GM12878 (cell line): Measurements from ENCODE around the gene EPRS1. TPM values are rescaled to one million over a fixed set of nuclear protein-coding genes. Genes with fewer than 3 reads are reported as not detected.

ENCODE experiments used
- ATAC-seq: fragments of 200-7000 bp; cut with Tn5 transposase; 3 replicates; pipeline ENCODE4 v1.9.1; 2020; ENCODE audit warnings: mild to moderate bottlenecking, moderate library complexity
- BruUV-seq: library from RNA; stranded (reverse); fragments of 400-500 nt; replicated peaks from 2 replicates; lab custom pipeline; 2021; lab: Mats Ljungman, UMichigan
- CTCF ChIA-PET: fragments of 300-600 bp; sonication (Branson Sonifier 250); formaldehyde crosslinking; extraction: SDS; loops from one replicate; lab custom pipeline; 2021; ENCODE audit warnings: inconsistent platforms; lab: Yijun Ruan, JAX
- POLR2A ChIA-PET: fragments of 350-600 bp; formaldehyde crosslinking; extraction: SDS; loops from one replicate; lab custom pipeline; 2021; ENCODE audit warnings: inconsistent platforms; lab: Charles Lee
- RAD21 ChIA-PET: fragments of 300-600 bp; sonication (Branson Sonifier 250); formaldehyde crosslinking; loops from one replicate; lab custom pipeline; 2023; ENCODE audit warnings: antibody characterized with exemption; ENCODE audit not compliant: unreplicated experiment; lab: Charles Lee
- SMC1A ChIA-PET: fragments of 300-600 bp; sonication (Branson Sonifier 250); formaldehyde crosslinking; loops from one replicate; lab custom pipeline; 2023; ENCODE audit not compliant: unreplicated experiment, uncharacterized antibody; lab: Charles Lee
- DNase-seq: peaks from one replicate; pipeline ENCODE4 v3.0.0-alpha.2; 2011; ENCODE audit warnings: low read depth, low spot score
- FAIRE-seq: peaks from 3 replicates; lab custom pipeline; 2011; peaks lifted over from hg19 to GRCh38; lab: Jason Lieb, UNC
- H2AFZ ChIP-seq: 2 replicates; pipeline ENCODE4 v1.6.0; 2011; ENCODE audit warnings: low read depth, low read length, control low read depth; ENCODE audit not compliant: control insufficient read depth
- H3K27ac ChIP-seq: 2 replicates; pipeline ENCODE4 v1.5.1; 2011; ENCODE audit warnings: control low read depth; ENCODE audit not compliant: control insufficient read depth, insufficient read depth
- H3K27me3 ChIP-seq, 2 experiments: replicated peaks in 1 of 2; 2 replicates each; pipeline versions ENCODE4 v1.6.0 to v1.6.1; 2011; ENCODE audit warnings: low read length in 1 of 2; ENCODE audit not compliant: control insufficient read depth in 2 of 2, insufficient read depth in 2 of 2
- H3K36me3 ChIP-seq, 2 experiments: 2 replicates each; pipeline ENCODE4 v1.5.1; 2011; ENCODE audit warnings: low read length in 1 of 2; ENCODE audit not compliant: control insufficient read depth in 2 of 2, insufficient read depth in 2 of 2
- H3K4me1 ChIP-seq: 2 replicates; pipeline ENCODE4 v1.6.1; 2011; ENCODE audit warnings: mild to moderate bottlenecking, low read length, moderate library complexity, mixed read lengths; ENCODE audit not compliant: control insufficient read depth, insufficient read depth
- H3K4me2 ChIP-seq: 2 replicates; pipeline ENCODE4 v1.6.0; 2011; ENCODE audit warnings: control low read depth; ENCODE audit not compliant: control insufficient read depth, insufficient read depth
- H3K4me3 ChIP-seq: fragments of 200-600 bp; sonication (generic); 2 replicates; pipeline ENCODE4 v1.5.1; 2016
- H3K79me2 ChIP-seq: 2 replicates; pipeline ENCODE4 v1.6.0; 2011; ENCODE audit warnings: low read length; ENCODE audit not compliant: control insufficient read depth, insufficient read depth
- H3K9ac ChIP-seq: 2 replicates; pipeline ENCODE4 v1.8.0; 2011; ENCODE audit warnings: low read length, control low read depth, mixed read lengths; ENCODE audit not compliant: control insufficient read depth, insufficient read depth
- H3K9me3 ChIP-seq: replicated peaks from 3 replicates; pipeline ENCODE4 v1.5.1; 2011; ENCODE audit warnings: mild to moderate bottlenecking, low read length; ENCODE audit not compliant: control insufficient read depth, insufficient read depth
- H4K20me1 ChIP-seq: 2 replicates; pipeline ENCODE4 v1.6.0; 2011; ENCODE audit not compliant: control insufficient read depth, insufficient read depth
- BACH1 ChIP-seq: fragments of 450-650 bp; IDR thresholded peaks from 2 replicates; pipeline ENCODE4 v1.6.1; 2017; ENCODE audit warnings: mild to moderate bottlenecking, borderline replicate concordance
- CBFB ChIP-seq: IDR thresholded peaks from 2 replicates; pipeline ENCODE4 v1.6.1; 2016; ENCODE audit warnings: antibody characterized with exemption, low read depth
- ESRRA ChIP-seq: IDR thresholded peaks from 2 replicates; pipeline ENCODE4 v1.6.1; 2012; ENCODE audit warnings: mild to moderate bottlenecking, low read length, improper control_type of control experiment
- FOS ChIP-seq: IDR thresholded peaks from 3 replicates; pipeline ENCODE4 v1.6.1; 2011; ENCODE audit warnings: borderline replicate concordance; ENCODE audit not compliant: insufficient read length; ENCODE audit errors: extremely low read depth
- FOXK2 ChIP-seq: fragments of 450-650 bp; IDR thresholded peaks from 2 replicates; pipeline ENCODE4 v1.6.1; 2017; ENCODE audit warnings: mild to moderate bottlenecking, moderate library complexity
- HDAC2 ChIP-seq: fragments of 200-600 bp; sonication (generic); IDR thresholded peaks from 2 replicates; pipeline ENCODE4 v1.6.1; 2017
- HSF1 ChIP-seq: fragments of 150-350 bp; IDR thresholded peaks from 2 replicates; pipeline ENCODE4 v1.6.1; 2014; ENCODE audit warnings: mild to moderate bottlenecking, low read depth, low read length
- MTA2 ChIP-seq: fragments of 450-650 bp; IDR thresholded peaks from 2 replicates; pipeline ENCODE4 v1.6.1; 2016; ENCODE audit warnings: low read depth, mild to moderate bottlenecking, moderate library complexity
- POLR2A ChIP-seq: IDR thresholded peaks from 2 replicates; pipeline ENCODE4 v1.6.1; 2011; ENCODE audit warnings: low read depth, mild to moderate bottlenecking, low read length
- PRDM15 ChIP-seq: fragments of 450-650 bp; formaldehyde crosslinking; IDR thresholded peaks from 2 replicates; pipeline ENCODE4 v1.4.0; 2020; ENCODE audit warnings: mild to moderate bottlenecking, moderate library complexity
- RCOR1 ChIP-seq: conservative IDR thresholded peaks from 2 replicates; pipeline ENCODE4 v1.6.1; 2012; ENCODE audit warnings: low read depth, low read length, improper control_type of control experiment
- SRF ChIP-seq, 2 experiments: IDR thresholded peaks; 2 replicates each; pipeline ENCODE4 v1.6.1; 2011; ENCODE audit warnings: low read depth in 2 of 2, low read length in 2 of 2, mild to moderate bottlenecking in 1 of 2, moderate library complexity in 1 of 2
- ZSCAN29 ChIP-seq: fragments of 450-650 bp; IDR thresholded peaks from 2 replicates; pipeline ENCODE4 v1.6.1; 2017; ENCODE audit warnings: mild to moderate bottlenecking, moderate library complexity
- WGBS: methylation state at CpG from one replicate; pipeline ENCODE4 v1.1.6; 2016; ENCODE audit warnings: low lambda C conversion rate; ENCODE audit not compliant: insufficient replicate concordance, insufficient coverage; ENCODE audit errors: missing lambda C conversion rate; 5-methylcytosine and 5-hydroxymethylcytosine counted together
- in situ Hi-C: fragments of 300-500 bp; cut with MboI; formaldehyde crosslinking; loops from 9 replicates; pipeline ENCODE4 v1.14.3; 2018; ENCODE audit warnings: mixed read lengths
- intact Hi-C: fragments of 100-400 bp; cut with micrococcal nuclease; formaldehyde crosslinking; loops from one replicate; pipeline ENCODE4 v1.14.2; 2022; ENCODE audit not compliant: unreplicated experiment
- polyA plus RNA-seq, 11 experiments: library from polyadenylated mRNA; depleted of rRNA in 4 of 11; unstranded in 6 of 11; stranded (reverse) in 5 of 11; fragments of >200 nt; fragmentation: Nextera tagmentation in 4 of 11; fragmentation: Illumina TruSeq in 1 of 11; extraction: Ambion mirVana in 4 of 11; extraction: Trizol in 1 of 11; gene quantifications; 1 replicate in 1 of 11; 2 replicates in 10 of 11; pipeline versions ENCODE4 v1.2.1 to v1.2.3, GENCODE V29; 2011 to 2016; ENCODE audit warnings: inconsistent platforms in 2 of 11, missing spikeins in 2 of 11, low read depth in 1 of 11
- total RNA-seq, 4 experiments: library from RNA; depleted of rRNA in 3 of 4; stranded (reverse); fragments of >200 nt in 3 of 4; fragmentation: Illumina TruSeq in 1 of 4; extraction: Trizol in 1 of 4; gene quantifications; 2 replicates each; pipeline versions ENCODE4 v1.2.1 to v1.2.3, GENCODE V29; 2013 to 2021
- TF ChIP-seq, protein P1 (sequence below): fragments of 450-650 bp; IDR thresholded peaks from 2 replicates; pipeline ENCODE4 v1.6.1; 2017; ENCODE audit warnings: mild to moderate bottlenecking, moderate library complexity

EPRS1 gene
- total and polyA plus RNA-seq, 10 of the 15 experiments (the other 5 are each of a cell fraction or from before 2014, with no cell fraction given): 68.2 to 175 (median 119) TPM

DNA sequence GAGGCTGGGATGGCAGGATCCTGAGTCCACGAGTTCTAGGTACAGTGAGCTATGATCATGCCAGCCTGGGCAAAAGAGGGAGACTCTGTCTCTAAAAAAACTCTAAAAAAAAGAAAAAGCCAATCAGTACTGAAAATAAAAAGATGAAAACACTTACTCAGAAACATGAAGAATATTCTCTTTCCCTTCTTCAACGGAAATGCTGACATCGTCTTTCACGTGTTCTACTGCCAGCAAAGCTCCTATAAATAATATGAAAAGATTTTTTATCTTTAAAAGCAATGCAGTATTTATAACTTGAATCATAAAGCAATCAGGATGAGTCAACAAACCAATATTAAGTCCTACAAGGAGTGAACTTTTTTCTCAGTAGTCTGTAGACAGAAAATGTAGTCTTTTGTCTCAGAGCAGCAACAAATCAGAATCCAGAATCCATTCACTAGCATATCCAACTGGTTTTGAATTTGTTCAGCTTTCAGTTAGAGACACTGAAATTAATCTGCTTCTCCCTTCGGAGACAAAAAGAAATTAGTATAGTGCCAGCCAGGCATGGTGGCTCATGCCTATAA lies 6.2 kb downstream of the EPRS1 start (continued):
- TF ChIP-seq ZSCAN29 (no peak), PRDM15 (CRISPR knock-in tag) (no peak), SRF (IDR thresholded peaks at IDR 0.05; ENCODE audit: low read depth in 2 of 2, low read length in 2 of 2) (no peak), HDAC2 (no peak), CBFB (no peak)

DNA sequence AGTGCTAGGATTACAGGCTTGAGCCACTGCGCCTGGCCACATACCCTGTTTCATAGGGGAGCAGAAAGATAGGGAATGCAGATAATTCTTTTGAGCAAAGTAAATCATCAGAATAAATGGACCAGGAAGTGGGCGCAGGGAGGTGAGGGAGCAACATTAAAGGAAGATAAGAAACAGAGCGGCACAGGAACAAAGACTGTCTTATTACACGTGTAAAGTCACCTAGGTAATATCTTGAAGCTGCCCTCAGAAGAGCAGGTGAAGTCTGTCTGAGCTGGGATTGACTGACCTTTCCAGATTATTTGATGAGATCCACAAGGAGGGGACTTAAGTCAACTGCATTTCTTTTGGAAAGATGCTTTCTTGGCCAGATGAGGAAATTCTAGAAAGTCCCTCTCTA lies 7.7 kb downstream of the EPRS1 start:
- DNase-seq: no peak
- peaks cover 39% of the 10 kb centered on the region for H3K79me2 ChIP-seq
- peaks cover 1 to 8% of the 10 kb centered on the region in 2 experiments; a peak in 3 of 4 replicates for H3K36me3 ChIP-seq
- no peaks in the 10 kb centered on the region for H3K27me3 ChIP-seq
- SMC1A ChIA-PET: interaction anchor here (1.4 kb wide), 1 partner anchor 13 kb away, joined by 4 read pairs; no protein-coding TSS in a partner anchor
- CTCF ChIA-PET: interaction anchor here (0.9 to 1.7 kb wide), 3 partner anchors 13 to 49 kb away, joined by 3 to 4 read pairs (median 3); no protein-coding TSS in a partner anchor
- RAD21 ChIA-PET: interaction anchor here (0.8 to 1.2 kb wide), 3 partner anchors 19 to 50 kb away, joined by 3 read pairs; partner anchors contain the start of gene BPNT1
- 0 out of 2 replicates have a peak overlapping the region, but pooled peaks have one; percentile 1 for H3K4me3 ChIP-seq
- BruUV-seq: no TSS peak
- peak; percentile 32 for ATAC-seq
- H3K9me3 ChIP-seq: no peaks in the 10 kb centered on the region
- WGBS: 83% methylated on average over 4 of the region's 4 CpGs
- POLR2A ChIA-PET: interaction anchor here (0.9 kb wide), 1 partner anchor 9 kb away, joined by 3 read pairs; no protein-coding TSS in a partner anchor
- peaks cover 2% of the 10 kb centered on the region; the same call in 1 of the 2 replicates for H3K4me1 ChIP-seq
- H3K9ac ChIP-seq: no peak overlapping the region
- intact Hi-C loops (no loop called here), in situ Hi-C loops (no loop called here)
- no peaks in the 10 kb centered on the region for H4K20me1 ChIP-seq
- H3K27ac ChIP-seq: no peak overlapping the region
- H2AFZ ChIP-seq: no peak overlapping the region
- no peak overlapping the region for H3K4me2 ChIP-seq
- FAIRE-seq: no peak
- TF ChIP-seq FOXK2 (no peak), MTA2 (no peak), RCOR1 (no peak), ESRRA (no peak), HSF1 (no peak), FOS (no peak), BACH1 (no peak), POLR2A (no peak)
- TF ChIP-seq, protein P1, sequence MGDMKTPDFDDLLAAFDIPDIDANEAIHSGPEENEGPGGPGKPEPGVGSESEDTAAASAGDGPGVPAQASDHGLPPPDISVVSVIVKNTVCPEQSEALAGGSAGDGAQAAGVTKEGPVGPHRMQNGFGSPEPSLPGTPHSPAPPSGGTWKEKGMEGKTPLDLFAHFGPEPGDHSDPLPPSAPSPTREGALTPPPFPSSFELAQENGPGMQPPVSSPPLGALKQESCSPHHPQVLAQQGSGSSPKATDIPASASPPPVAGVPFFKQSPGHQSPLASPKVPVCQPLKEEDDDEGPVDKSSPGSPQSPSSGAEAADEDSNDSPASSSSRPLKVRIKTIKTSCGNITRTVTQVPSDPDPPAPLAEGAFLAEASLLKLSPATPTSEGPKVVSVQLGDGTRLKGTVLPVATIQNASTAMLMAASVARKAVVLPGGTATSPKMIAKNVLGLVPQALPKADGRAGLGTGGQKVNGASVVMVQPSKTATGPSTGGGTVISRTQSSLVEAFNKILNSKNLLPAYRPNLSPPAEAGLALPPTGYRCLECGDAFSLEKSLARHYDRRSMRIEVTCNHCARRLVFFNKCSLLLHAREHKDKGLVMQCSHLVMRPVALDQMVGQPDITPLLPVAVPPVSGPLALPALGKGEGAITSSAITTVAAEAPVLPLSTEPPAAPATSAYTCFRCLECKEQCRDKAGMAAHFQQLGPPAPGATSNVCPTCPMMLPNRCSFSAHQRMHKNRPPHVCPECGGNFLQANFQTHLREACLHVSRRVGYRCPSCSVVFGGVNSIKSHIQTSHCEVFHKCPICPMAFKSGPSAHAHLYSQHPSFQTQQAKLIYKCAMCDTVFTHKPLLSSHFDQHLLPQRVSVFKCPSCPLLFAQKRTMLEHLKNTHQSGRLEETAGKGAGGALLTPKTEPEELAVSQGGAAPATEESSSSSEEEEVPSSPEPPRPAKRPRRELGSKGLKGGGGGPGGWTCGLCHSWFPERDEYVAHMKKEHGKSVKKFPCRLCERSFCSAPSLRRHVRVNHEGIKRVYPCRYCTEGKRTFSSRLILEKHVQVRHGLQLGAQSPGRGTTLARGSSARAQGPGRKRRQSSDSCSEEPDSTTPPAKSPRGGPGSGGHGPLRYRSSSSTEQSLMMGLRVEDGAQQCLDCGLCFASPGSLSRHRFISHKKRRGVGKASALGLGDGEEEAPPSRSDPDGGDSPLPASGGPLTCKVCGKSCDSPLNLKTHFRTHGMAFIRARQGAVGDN: no peak
